ENCODE results near the gene KDM7A.
"Not testable (repeated sequence)": the region's sequence is repeated elsewhere in the genome, so short reads cannot be mapped to it uniquely, and the experiment has no call there.

The KDM7A gene

DNA sequence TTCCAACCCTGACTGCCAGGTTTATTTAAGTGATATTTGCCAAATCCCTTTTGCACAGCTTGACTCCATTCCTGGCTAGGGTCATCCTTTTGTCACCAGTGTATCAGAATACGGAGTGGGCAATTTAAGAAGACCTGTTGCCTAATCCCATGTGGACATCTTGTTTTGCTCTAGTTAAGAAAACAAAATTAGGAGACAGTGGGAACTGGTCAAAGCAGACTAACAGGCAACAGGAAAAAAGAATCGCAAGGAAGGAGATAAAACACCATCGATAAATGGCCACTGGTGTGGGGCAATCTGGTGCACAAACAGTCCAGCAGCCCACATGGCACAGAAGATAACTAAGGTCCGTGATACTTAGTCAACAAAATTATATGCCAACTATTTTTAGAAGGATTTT is 21.4 kb downstream of the KDM7A start:
- no peak for TF ChIP-seq ZNF274 (IDR thresholded peaks at IDR 0.05; ENCODE audit: low read depth, low read length)
- H3K4me3 ChIP-seq (ENCODE audit: low read length) = no peak overlapping the region

DNA sequence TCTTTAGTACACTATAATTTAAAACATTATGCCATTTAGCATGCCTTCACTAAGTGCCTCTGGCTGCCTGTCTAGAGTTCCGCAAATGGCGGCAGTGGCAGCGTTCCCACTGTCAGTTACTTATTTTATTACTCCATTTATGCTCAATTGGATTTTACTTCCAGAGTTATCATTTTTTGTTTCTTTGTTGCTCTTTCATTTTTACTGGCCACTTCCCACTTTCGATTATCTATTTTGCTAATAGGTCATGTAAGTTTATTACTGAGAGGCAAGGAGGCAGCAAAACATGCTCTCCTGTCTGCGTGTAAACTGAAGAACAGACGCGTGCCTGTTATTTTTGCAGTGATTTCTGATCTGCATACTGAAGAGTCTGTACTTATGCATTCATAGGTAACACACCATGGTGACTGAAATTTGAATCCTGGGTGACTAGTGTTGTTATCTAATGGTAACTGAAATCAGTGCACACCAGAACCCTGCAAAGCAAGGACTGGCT is 23.1 kb downstream of the KDM7A start:
- no peak for TF ChIP-seq ZNF274 (IDR thresholded peaks at IDR 0.05; ENCODE audit: low read depth, low read length)
- no peak overlapping the region for H3K4me3 ChIP-seq (ENCODE audit: low read length)

DNA sequence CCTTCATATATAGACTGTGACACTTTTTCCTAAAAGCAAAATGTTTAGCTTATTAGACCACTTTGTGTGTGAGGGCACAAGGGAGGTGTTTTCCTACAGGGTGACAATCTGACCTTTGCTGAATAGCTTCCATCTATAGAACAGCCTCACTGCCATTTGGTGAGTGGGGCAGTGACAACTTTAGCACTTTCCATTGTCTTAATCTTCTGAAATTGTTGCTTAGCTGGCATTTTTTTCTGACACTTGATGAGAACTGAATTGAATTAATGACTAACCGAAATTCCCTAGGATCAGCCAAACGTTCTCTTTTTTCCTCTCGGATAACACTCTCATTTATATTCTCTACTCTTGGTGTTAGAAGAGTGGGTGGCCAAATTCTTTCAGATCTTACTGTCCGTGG is 30.2 kb downstream of the KDM7A start:
- TF ChIP-seq ZNF274 (IDR thresholded peaks at IDR 0.05; ENCODE audit: low read depth, low read length) = no peak
- no peak overlapping the region for H3K4me3 ChIP-seq (ENCODE audit: low read length)

DNA sequence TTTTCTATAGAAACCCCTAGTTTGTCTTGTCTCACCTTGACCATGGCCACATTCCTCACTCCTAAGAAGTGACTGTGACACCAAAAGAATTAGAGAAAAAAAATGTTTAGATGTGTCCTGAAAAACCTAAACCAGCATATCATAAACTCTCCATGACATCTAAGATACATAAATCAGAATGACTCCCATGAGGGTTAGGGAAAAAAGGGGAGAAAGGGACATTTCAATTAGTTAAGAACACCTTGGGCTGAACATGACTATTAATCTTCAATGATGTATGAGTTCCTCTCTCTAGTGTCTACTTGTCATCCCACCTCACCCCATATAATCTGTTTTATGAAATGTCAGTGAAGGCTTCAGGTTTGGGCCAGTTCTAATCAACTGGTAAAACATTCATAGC is 31.1 kb downstream of the KDM7A start:
- no peak overlapping the region for H3K4me3 ChIP-seq (ENCODE audit: low read length)
- TF ChIP-seq ZNF274 (IDR thresholded peaks at IDR 0.05; ENCODE audit: low read depth, low read length) = no peak

DNA sequence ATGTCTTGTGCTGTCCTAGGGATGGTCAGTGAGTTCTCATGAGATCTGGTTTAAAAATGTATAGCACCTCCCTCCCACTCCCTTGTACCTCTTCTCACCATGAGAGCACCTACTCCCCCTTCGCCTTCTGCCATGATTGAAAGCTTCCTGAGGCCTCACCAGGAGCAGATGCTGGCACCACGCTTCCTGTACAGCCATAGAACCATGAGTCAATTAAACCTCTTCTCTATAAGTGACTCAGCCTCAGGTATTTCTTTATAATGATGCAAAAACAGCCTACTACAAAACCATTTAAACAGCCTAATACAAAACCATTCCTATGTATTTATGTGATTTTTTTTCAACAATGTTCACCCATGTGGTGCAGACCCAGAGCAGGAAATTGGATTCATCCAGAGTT is 32.0 kb downstream of the KDM7A start:
- no peak for TF ChIP-seq ZNF274 (IDR thresholded peaks at IDR 0.05; ENCODE audit: low read depth, low read length)
- no peak overlapping the region for H3K4me3 ChIP-seq (ENCODE audit: low read length)

DNA sequence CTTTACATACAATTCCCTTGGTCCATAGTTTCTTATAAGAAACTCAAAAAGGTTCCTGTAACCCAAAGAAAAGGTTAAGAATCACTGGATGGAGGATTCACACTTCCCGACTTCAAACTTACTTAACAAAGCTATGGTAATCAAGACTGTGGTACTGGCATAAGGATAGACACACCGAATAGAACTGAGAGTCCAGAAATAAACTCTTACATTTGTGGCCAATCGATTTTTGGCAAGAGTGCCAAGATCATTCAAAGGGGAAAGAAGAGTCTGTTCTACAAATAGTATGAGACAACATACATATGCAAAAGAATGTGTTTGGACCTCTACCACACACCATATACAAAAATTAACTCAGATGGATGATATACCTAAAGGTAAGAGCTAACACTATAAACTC is 32.8 kb downstream of the KDM7A start:
- no peak overlapping the region for H3K4me3 ChIP-seq (ENCODE audit: low read length)
- TF ChIP-seq ZNF274 (IDR thresholded peaks at IDR 0.05; ENCODE audit: low read depth, low read length) = no peak

DNA sequence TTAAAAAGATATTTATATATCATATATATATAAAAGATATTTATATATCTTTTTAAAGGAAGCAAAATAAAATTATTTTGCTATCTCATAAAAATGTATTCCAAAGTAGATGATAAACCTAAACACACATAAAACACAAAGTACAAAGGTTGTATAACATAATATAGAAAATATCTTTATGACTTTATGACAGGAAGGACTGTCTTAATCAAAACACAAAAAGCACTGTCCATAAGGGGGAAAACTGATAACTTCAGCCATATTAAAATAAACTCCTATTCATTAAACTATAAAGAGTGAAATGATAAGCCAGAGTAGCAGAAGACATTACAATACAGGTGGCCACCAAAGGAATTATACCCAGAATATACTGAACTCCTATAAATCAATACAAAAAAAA is 34.8 kb downstream of the KDM7A start:
- no peak for TF ChIP-seq ZNF274 (IDR thresholded peaks at IDR 0.05; ENCODE audit: low read depth, low read length)
- no peak overlapping the region for H3K4me3 ChIP-seq (ENCODE audit: low read length)

DNA sequence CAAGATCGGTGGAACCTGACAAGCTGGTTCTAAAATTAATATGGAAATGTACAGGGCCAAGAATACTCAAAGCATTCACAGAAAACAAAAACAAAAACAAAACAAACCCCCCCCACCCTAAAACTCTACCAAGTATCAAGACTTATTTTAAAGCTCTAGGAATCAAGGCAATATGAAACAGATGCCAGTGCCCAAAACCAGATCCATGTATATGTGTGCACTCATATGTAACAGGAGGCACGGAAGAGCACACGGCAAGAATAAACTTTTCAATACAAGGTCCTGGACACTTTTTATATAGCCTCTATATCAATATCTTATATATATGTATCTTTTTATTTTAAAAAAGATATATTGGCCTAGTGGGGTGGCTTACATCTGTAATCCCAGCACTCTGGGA is 35.5 kb downstream of the KDM7A start:
- H3K4me3 ChIP-seq (ENCODE audit: low read length) = no peak overlapping the region
- no peak for TF ChIP-seq ZNF274 (IDR thresholded peaks at IDR 0.05; ENCODE audit: low read depth, low read length)

DNA sequence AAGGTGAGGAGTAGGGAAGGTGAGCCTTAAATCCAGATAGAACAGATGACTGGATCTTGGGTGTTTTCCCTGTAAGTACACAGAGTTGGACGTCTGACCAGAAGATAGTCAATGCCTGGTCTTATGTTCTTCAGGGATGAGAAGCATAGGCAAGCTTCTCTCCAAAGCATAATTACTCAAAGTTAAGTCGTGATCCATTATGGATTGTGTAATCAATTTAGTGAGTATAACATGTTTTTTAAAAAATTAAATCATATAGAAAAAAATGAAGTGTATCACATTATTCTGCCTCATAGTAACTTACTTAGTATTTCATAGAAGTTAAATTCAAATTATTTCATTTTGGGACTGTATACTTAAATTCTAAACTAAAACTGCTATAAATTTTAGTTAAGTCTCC is 39.7 kb downstream of the KDM7A start:
- no peak overlapping the region for H3K4me3 ChIP-seq (ENCODE audit: low read length)
- TF ChIP-seq ZNF274 (IDR thresholded peaks at IDR 0.05; ENCODE audit: low read depth, low read length) = no peak

DNA sequence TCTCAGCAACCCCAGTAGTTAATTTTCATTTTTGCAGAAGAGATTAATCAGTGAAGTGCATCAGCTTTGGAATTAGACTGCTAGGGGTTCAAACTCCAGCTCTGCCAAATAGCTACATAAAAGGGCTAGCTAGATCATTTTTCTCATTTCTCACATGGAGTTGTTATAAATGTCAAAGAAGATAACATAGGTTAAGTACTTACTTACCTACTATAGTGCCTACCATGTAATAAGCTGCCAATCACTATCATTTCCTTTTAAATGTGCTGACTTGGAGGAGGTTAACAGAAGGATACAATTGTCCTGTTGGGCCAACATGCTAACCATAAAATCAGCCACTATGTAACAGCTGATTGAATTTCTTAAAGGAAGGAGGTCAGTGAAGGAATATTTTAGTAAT is 40.7 kb downstream of the KDM7A start:
- no peak for TF ChIP-seq ZNF274 (IDR thresholded peaks at IDR 0.05; ENCODE audit: low read depth, low read length)
- H3K4me3 ChIP-seq (ENCODE audit: low read length) = no peak overlapping the region

DNA sequence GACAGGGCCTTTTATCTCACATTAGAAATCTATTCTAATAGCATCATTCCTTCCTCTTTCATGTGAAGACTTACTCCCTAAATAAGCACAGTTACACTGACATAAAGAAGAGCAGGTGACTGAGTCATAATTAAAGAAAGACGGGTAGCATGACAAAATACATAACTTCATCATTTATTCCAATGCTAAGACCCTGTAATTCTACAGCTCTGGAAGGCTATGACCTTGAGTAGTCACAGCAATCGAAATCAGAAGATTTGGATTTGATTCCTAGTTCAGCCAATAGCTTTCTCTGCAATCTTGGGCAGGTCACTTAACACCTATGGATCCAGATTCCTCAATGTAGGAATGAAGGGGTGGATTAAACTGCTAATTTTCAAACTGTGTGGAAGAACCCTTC is 42.7 kb downstream of the KDM7A start:
- no peak for TF ChIP-seq ZNF274 (IDR thresholded peaks at IDR 0.05; ENCODE audit: low read depth, low read length)
- H3K4me3 ChIP-seq (ENCODE audit: low read length) = no peak overlapping the region

DNA sequence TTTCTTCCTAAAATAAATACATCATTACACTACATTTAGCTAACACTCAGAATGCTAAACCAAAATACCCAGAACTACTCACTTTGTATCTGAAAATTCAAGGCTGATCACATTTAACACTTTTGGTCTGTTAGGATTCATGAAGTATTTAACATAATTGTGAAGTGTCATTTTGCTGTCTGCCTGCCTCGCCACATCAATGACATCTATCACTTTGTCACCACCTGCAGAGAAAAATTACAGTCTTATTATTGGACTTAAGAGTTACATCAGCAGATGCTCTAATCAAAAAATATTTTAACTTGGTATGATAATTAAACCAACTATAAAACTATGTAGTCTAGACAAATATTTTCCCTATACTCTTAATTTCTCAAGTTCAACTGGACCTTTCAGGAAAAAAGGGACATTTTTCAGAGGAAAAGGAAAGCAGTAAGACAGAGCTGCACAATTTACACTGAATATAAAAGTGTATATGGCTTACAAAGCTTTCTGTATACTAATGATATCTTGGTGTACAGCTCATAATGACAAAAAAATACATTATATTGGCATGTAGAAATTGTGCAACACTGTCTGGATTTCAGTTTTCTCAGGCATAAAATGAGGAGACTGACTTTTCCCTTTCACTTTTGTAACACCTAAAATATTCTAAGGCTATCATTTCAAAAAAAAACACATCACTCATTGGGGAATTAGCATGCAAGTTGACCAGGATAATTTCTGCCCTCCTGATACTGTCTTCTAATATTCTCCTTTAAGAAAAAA is 49.2 kb downstream of the KDM7A start:
- no peak overlapping the region for H3K4me3 ChIP-seq (ENCODE audit: low read length)
- TF ChIP-seq ZNF274 (IDR thresholded peaks at IDR 0.05; ENCODE audit: low read depth, low read length) = no peak

DNA sequence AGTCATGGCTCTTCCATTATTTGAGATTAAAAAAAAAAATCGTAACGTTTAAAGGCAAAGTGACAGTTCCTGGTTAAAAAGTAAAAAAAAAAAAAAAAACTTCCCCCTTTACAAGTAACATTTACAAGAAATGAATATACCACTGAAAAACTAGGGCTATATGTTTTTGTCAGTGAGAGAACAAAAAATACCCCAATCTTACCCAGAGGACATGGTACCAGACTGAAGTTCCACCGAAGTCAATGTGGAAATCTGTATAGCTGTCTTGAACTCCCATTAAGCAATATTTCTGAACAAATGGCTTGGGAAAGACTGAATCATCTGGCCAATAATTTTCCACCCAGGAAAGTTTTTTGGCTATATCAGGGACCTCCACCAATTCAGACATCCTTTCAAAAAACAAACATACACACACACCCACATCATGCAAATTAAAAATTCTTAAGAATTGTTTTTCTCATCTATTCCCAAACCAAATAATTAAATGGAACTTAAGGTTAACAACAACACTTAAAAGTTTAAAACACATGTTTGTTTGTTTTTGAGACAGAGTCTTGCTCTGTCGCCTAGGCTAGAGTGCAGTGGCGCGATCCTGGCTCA is 50.2 kb downstream of the KDM7A start:
- H3K4me3 ChIP-seq (ENCODE audit: low read length) = no peak overlapping the region
- TF ChIP-seq ZNF274 (IDR thresholded peaks at IDR 0.05; ENCODE audit: low read depth, low read length) = no peak

DNA sequence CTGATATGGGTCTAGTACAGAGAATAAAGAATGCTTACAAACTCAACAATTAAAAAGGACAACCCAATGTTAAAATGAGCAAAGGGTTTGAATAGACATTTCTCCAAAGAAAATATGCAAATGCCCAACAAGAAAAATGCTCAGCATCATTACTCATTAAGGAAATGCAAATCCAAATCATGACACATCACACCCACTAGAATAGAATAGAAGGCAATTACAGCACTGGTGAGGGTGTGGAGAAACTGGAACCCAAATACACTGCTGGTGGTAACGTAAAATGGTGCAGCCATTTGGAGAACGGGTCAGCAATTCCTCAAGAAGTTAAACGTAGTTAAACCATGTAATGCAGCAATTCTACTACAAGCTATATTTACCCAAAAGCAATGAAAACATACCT is 53.8 kb downstream of the KDM7A start:
- no peak overlapping the region for H3K4me3 ChIP-seq (ENCODE audit: low read length)
- no peak for TF ChIP-seq ZNF274 (IDR thresholded peaks at IDR 0.05; ENCODE audit: low read depth, low read length)

DNA sequence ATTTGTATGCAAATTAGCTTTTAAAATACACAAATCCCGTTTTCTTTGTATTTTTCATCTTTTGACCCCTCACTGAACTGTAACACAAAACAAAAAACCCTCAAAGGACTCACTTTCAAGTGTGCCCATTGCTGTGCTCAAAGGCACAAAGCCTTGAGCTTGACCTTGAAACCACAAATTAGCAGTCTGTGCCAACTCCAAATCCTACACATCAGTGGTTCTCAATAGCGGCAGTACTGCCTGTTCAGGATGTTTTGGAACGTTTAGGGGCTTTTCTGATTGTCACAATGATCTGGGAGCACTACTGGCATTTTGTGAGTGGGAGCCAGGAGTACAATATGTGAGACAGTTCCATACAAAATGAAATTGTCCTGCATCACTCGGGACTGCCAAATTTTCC is 55.5 kb downstream of the KDM7A start:
- no peak overlapping the region for H3K4me3 ChIP-seq (ENCODE audit: low read length)
- no peak for TF ChIP-seq ZNF274 (IDR thresholded peaks at IDR 0.05; ENCODE audit: low read depth, low read length)

DNA sequence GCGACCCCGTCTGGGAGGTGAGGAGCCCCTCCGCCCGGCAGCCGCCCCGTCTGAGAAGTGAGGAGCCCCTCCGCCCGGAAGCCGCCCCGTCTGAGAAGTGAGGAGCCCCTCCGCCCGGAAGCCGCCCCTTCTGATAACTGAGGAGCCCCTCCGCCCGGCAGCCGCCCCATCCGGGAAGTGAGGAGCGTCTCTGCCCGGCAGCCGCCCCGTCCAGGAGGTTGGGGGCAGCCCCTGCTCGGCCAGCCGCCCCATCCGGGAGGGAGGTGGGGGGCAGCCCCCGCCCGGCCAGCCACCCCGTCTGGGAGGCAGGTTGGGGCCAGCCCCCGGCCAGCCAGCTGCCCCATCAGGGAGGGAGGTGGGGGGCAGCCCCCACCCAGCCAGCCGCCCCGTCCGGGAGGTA is 62.0 kb downstream of the KDM7A start:
- H3K4me3 ChIP-seq (ENCODE audit: low read length) = not testable (repeated sequence)

DNA sequence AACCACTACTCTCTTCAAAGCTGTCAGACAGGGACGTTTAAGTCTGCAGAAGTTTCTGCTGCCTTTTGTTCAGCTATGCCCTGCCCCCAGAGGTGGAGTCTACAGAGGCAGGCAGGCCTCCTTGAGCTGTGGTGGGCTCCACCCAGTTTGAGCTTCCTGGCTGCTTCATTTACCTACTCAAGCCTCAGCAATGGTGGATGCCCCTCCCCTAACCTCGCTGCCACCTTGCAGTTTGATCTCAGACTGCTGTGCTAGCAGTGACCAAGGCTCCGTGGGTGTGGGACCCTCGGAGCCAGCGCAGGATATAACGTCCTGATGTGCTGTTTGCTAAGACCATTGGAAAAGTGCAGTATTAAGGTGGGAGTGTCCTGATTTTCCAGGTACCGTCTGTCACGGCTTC is 68.0 kb downstream of the KDM7A start:
- not testable (repeated sequence) for H3K4me3 ChIP-seq (ENCODE audit: low read length)

All from GM08714 (cell line).